A172 (cell line): ENCODE results near the gene BNC2. TPM values are rescaled to one million over a fixed set of nuclear protein-coding genes. Genes with fewer than 3 reads are reported as not detected.

Source experiments
- DNase-seq: peaks from one replicate; pipeline ENCODE4 v3.0.0-alpha.2; 2015; ENCODE audit warnings: low spot score
- total RNA-seq: library from RNA; depleted of rRNA; stranded (reverse); fragments of >200 nt; shearing (Covaris generic); gene quantifications from 2 replicates; pipeline ENCODE4 v1.2.3, GENCODE V29; 2014

The BNC2 gene
- total RNA-seq, 1 experiment from 2014 or later: 9.9 TPM

DNA sequence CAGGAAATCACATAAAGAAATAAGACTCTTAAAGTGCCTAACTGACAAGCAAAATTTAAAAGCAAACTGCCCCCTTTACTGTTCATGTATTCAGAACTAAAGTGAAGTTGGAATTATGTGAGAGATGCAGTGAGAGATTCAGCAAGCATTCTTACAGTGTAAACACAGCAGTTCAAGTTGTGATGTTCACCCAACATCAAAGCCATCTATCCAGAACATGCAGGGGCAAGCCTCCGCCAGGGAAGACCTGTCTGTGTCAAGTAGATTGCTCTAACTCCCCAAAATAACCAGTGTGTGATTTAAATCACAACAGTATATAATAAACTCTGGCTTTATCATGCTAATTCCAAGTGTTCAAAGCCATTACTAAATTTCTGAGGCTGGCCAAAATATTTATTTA lies 233.3 kb downstream of the BNC2 start:
- DNase-seq: no peak

DNA sequence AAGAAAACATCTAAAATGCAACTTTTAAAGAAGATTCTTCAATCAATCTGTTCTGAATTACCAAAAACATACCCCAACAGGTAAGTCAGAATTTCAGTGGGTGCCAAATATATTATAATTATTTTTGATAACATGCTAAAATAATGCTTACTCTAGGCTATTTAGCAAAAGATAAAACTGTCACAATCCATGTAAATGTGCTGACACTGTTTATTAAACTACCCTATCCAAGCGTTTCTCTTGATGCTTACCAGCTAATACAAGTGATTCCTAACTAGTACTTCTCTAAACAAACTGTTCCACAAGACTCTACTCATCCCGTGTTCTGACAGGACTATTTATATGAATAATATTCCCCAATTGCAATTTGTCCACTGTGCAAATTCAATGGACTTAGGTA lies 236.7 kb downstream of the BNC2 start:
- DNase-seq: no peak

DNA sequence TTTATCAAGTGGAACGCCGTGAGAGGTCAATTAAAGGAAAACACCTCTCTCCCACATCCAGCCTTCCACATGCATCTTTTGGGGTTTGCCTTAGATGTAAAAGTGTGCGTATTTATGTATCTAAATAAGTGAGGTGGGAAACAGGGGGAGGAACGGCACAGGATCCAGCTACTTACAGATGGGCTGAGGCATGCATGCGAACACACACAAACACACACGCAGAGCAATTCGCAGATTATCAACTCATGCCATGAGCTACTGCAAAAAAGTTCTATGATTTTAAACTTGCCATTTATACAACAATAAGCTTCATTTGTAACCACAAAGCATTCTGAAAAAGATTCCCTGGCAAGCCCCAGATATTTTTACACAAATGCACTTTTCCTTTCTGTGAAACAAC lies 242.1 kb downstream of the BNC2 start:
- DNase-seq: no peak

- DNase-seq: peak; percentile 81
Measured at GRCh38 chr9:16627967-16628366, 242.5 kb downstream of the BNC2 start.

- DNase-seq: peak; percentile 3
Measured at GRCh38 chr9:16627521-16627920, 242.9 kb downstream of the BNC2 start.

GRCh38 chr9:16626577-16627130 lies 243.8 kb downstream of the BNC2 start:
- DNase-seq: peak; percentile 79

DNA sequence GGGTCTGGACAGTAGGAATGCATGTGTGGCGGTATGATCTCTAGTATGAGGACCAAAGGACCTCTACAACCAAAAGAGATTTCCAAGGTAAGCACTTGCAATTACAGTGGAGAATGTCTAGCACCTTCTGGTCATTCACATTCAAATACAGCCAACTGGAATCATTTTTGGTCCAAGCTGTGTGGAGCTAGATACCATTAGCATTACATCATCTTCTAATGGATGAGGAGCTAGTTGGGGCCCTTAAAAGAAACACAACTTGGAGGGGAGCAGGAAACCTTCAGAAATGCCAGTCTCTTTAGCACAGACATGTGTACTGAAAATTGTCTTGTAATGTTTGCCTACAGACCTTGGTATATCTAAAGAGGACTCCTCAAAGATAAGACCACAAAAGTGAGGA lies 244.7 kb downstream of the BNC2 start:
- peak; percentile 47 for DNase-seq

- DNase-seq: peak; percentile 11
Measured at GRCh38 chr9:16625161-16625631, 245.3 kb downstream of the BNC2 start.

- DNase-seq: peak; percentile 13
Measured at GRCh38 chr9:16624744-16625117, 245.7 kb downstream of the BNC2 start.

DNA sequence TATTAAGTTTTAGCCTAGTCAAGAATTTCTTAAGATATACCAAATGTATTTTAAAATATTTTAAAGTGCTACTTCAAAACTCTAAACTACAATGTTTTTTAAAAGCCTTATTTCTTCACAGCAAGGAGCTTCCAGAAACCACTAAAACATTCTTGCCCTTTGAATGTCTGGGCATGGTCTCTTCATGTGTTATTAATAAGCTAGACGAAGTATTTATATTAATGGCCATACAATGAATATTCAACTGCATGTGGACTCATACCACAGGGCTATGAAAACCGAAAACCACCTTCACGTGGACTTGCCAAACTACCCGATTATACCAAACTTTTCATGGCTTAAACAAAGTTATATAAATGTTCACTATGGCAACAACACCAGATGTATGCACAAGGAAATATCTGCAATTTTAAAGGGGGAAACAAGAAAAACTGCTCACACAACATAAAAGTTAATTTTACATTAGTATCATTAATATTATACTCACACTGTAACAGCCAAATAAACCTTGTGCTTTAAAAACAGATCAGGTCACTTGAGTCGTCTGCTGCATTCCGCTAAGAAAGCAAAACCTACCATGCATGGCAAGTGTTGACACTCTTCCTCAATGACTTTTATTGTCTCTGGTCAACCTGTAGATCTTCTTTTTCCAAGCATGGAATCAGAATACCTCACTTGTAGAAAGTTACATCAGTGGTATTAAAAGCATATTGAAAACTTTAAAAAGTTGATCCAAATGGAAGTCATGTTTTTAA lies 246.3 kb downstream of the BNC2 start:
- no peak for DNase-seq

GRCh38 chr9:16622541-16622940 lies 247.9 kb downstream of the BNC2 start:
- no peak for DNase-seq

DNA sequence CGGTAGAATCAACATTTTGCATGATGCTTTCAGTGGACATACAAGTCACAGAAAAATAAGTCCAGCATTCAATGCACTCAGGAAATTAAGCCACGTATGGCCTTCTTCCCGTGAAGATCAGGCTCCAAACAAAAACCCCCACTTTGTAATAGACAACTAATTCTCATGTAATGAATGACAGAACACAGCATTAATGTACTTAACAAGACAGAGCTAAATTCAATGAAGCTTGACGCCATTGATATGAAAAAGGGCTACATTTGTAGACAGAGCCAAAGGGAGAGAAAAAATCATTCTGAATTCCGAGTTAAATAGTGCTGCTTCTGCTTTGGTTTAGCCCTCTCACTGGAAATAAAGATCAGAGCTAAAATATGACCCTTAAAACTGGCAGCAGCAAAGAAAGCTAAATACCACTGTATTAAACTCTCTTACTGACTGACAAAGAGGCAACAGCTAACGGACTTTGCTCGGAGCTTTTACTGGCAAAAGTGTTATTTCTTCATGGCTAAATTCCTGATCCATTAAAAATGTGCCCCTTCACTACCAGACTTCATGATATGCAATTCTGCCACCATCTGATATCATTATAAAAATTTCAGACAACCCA lies 250.5 kb downstream of the BNC2 start:
- no peak for DNase-seq

- no peak for DNase-seq
Measured at GRCh38 chr9:16619402-16619801, 251.1 kb downstream of the BNC2 start.

DNA sequence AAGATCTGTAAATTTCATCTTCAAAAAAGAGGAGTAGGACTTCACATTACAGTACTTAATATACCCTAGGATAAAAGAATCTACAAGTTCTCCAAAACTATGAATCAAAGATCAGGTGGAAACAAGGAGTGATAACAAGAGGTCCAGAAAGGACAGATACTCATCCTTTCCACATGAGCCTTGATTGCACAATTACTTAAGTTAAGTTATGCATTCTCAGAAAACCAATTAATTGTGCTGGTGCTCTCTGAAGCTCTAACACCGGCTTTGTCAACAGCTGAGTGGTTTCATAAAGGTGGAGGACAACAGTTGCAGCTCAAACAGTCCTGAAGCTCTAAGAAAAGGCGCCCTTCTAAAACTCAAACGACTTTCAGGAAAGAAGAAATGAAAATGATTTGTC lies 251.9 kb downstream of the BNC2 start:
- no peak for DNase-seq

- DNase-seq: no peak
Measured at GRCh38 chr9:16616686-16617085, 253.8 kb downstream of the BNC2 start.

GRCh38 chr9:16615451-16615850 lies 255.0 kb downstream of the BNC2 start:
- no peak for DNase-seq

- DNase-seq: no peak
Measured at GRCh38 chr9:16613605-16614004, 256.9 kb downstream of the BNC2 start.

DNA sequence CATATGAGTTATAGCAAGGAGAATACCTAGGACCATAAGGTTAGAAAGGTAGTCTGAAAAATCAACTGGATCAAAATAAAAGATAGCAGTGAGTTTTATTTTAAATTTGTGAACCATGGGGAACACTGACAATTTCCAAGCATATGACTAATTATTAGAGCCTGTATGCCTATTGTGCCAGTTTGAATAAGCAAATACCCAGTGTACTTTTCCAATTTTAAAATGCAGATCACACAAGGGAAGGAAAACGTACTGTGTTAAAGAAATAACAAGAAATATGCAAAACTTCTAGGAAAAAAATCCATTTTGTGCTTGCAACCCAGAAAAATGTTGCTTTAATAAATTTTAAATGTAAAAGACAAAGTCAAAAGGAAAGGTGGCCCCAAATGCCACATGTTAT lies 257.4 kb downstream of the BNC2 start:
- no peak for DNase-seq

DNA sequence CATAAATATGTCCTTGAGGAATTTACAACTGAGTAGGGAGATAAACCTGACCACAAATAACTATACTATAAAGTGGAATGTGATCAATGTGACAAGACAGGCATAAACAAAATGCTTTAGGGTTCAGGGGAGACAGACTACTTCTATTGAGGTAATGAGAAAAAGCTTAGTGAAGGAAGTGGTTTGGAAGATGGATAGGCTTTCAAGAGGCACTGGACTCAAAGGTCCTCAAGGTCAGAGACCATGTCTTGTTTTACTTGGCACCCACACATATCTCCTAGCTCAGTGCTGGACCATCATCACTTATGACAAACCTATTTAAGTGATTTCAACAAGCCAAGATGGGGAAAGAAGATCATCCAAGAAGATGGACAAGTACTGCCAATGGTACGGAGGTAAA lies 257.8 kb downstream of the BNC2 start:
- DNase-seq: peak; percentile 44

- DNase-seq: no peak
Measured at GRCh38 chr9:16611983-16612382, 258.5 kb downstream of the BNC2 start.

DNA sequence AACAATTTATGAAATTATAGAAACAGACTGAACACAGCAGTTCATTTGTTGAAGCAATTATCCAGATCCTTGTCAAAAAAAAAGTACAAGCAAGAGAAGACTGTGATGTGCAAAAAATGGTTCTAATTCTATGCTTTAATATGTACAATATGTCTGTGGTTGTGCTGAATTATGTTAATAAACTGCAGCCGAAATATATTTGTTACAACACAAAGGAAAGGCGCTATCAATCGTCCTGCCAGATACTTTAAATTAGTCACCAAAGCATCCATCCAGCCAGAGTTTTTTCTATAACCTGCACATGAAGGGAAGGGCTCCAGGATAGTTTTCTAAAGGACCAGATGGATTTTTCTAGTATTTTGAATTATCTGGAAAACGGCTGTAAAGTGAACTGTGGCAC lies 259.5 kb downstream of the BNC2 start:
- no peak for DNase-seq

DNA sequence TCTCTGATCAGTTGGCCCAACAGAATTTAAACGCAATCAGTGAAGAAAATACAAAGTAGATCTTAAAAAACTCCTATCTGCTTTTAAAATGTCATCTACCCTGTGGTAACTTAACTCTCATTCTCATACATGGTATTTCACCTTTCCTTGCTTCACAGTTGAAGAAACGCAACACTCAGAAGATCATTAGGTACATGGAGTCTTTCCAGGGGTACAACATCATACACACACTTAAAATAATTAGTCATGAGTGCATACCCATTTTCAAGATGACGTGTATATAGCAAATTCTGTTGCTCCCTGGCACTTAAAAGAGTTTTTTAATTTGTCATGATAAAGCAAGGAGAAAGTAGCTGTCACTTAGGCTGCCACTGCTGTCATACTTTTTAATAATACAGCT lies 259.9 kb downstream of the BNC2 start:
- DNase-seq: no peak

DNA sequence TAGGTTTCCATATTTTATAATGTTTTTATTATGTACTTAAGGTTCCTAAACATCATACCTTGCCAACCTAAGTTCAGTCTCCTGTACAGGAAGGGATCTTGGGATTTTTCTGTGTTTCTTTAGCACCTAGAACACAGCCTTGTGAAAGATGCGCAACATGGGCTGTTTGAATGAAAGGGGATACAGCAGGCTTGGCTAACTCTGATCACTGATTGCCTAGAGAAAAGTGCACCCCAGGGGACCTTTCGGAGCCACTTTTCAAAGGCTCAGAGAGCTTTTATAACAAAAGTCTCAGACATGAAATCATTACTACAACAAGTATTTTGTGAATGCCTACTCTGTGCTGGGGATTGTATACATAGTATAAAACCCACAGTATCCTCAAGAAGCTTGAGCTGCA lies 261.6 kb downstream of the BNC2 start:
- DNase-seq: no peak
